Measurements from ENCODE around the gene AAMDC.

AAMDC gene
- 2.4 to 4.9 (median 4.0) reads per million in 18 experiments for total RNA-seq

GRCh38 chr11:77820565-77821348 is at the start of gene AAMDC, which contains the start of gene RSF1:
TSS of gene AAMDC (plus strand) at chr11:77821144. CDS start at chr11:77842497, 21,353 bp downstream.
TSS of gene RSF1 (minus strand) at chr11:77820722. CDS start at chr11:77820714, 8 bp downstream.
- DNase-seq, result peak; percentile 97 to 98

GRCh38 chr11:77775936-77776335 is 45.0 kb upstream of the AAMDC start:
- no peak for DNase-seq

DNA sequence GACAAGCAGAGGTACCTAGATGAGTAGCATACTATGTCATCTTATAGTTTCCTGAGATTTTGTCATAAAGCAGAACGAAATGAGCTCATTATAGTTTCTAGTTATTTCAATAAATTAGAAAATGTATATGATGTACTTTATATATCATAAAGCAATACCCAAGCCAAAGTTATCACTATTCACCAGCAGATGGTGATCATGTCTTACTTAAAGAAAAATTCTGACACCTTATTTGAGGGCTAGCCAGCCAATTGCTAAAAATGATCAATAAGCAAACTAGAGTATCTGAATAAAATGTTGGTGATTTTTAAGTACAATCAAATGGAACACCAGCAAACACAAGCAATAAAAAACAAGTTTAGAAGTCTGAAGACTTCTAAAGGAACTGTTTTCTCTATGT is 44.5 kb upstream of the AAMDC start:
- DNase-seq, result peak; percentile 7 to 22

DNA sequence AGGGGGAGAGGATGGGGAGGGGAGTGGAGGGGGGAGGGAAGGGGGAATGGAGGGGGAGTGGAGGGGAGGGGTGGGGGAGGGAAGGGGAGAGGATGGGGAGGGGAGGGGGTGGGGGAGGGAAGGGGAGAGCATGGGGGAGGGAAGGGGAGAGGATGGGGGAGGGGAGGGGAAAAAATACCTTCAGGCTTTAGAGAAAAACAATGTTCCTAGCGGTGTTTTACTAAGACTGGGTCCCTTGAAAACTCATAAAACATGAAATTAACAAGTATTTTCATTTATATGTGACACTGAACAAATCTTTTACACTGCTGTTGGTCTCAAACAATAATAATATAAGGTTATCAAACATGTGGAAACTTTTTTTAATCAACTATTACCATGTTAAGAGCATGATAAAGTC is 42.8 kb upstream of the AAMDC start:
- no peak for DNase-seq

DNA sequence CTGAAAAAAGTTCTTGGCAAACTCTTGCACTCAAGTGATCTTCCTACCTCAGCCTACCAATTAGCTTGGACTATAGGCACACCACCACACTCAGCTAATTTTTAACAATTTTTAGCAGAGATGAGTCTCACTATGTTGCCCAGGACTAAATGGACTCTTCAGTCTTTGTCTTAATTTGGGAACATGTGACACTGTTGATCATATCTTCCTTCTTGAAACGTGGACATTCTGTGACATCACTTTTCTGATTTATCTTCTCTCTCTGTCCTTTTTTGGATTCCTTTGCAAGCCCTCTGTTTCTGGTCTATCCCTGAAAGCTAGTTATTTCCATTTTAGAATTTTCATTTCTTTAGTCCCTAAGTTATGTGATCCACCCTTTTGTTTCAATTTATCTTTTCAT is 42.4 kb upstream of the AAMDC start:
- DNase-seq, result no peak

GRCh38 chr11:77779935-77780334 is 41.0 kb upstream of the AAMDC start:
- no peak for DNase-seq

DNA sequence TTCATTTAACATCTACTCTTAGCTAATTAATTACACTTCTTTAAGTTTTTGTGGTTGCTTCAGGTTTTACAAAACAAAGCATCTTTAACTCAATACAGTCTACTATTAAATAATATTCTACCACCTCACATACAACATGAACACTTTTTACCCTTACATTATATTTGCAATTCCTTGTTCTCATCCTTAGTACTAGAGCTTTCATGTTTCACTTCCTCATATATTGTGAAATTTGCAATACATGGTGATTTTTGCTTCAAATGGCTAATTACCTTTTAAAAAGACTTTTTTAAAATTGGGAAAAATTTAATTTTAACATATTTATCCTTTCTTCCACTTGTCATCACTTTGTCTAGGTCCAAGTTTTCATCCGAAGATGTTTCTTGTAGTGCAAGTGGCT is 37.9 kb upstream of the AAMDC start:
- DNase-seq, result peak in 1 of 2 donors; percentile 39

GRCh38 chr11:77784572-77784971 is 36.4 kb upstream of the AAMDC start:
- DNase-seq, result no peak

DNA sequence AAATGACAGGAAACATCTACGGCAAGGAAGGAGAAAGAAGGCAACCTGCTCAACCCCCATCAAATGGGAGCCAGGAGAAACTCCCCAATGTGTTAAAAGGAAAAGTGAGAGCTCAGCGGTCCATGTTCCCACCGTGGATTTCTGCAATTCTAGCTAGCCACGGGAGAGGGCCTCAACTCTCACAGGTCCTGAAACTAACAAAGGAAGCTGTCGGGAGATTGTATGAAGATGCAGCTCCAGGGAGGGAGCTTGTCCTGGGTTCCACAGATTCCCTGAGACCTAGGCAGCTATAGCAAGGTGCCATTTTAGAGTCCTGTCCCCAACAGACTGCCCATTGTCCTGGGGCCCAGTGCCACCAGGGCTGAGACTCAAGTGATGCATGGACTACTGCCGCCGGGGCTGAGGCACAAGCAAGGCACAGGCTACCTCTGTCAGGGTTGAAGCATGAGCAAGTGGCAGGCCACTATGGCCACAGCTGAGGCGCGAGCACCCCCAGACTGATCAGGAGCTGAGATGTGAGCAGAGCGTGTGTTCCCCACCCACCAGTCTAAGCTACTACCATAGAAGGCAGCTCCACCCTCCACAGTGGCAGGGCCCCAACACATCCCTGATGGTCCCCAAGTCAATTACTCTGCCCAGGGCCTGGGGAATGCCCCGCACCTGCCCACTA is 31.7 kb upstream of the AAMDC start:
- no peak for DNase-seq

DNA sequence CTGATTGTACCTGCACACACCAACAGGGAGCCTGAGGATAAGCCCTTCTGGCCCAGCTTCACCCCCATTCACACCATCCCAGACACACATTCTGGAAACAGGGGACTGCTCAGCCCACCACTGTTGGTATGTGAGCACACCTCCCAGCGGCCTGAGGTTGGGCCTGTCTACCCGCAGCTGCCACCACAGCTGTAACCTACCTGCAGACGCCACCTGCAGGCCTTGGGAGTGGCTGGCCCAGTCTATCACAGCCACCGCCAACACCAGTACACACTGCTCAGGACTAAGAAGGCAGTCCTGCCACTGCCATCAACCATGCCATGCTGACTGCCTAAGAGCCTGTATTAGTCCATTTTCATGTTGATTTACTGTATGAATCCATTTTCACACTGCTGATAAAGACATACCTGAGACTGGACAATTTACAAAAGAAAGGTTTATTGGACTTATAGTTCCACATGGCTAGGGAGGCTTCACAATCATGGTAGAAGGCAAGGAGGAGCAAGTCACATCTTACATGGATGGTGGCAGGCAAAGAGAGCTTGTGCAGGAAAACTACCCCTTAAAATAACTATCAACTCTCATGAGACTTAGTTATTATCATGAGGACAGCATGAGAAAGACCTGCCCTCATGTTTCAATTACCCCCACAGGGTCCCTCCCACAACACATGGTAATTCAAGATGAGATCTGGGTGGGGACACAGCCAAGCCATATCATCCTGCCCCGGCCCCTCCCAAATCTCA is 31.0 kb upstream of the AAMDC start:
- DNase-seq, result no peak

- DNase-seq, result no peak
Measured at GRCh38 chr11:77791301-77791700, 29.6 kb upstream of the AAMDC start.

DNA sequence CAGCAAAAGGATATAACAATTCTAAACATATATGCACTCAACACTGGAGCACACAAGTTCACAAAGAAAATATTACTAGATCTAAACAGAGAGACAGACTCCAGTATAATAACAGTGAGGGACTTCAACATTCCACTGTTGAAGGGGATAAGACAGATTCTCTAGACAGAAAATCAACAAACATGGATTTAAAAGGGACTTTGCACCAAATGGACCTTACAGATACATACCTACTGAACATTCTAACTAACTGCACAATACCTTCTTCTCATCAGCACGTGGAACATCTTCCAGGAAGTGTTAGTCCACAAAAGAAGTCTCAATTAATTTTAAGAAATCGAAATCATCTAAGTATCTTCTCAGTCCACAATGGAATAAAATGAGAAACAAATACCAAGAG is 27.0 kb upstream of the AAMDC start:
- DNase-seq, result no peak

DNA sequence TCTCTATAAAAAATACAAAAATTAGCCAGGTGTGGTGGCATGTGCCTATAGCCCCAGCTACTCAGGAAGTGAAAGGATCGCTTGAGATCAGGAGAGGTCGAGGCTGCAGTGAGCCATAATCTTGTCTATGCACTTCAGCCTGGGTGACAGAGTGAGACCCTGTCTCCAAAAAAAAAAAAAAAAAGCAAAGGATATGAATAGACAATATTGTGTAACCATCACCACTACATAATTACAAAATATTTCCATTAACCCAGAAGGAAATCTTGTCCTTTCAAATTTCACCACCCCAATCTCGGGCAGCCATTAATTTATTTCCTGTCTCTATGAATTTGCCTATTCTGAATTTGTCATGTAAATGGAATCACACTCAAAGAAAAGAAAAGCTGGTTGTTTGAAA is 21.6 kb upstream of the AAMDC start:
- DNase-seq, result peak in 1 of 2 donors; percentile 29

DNA sequence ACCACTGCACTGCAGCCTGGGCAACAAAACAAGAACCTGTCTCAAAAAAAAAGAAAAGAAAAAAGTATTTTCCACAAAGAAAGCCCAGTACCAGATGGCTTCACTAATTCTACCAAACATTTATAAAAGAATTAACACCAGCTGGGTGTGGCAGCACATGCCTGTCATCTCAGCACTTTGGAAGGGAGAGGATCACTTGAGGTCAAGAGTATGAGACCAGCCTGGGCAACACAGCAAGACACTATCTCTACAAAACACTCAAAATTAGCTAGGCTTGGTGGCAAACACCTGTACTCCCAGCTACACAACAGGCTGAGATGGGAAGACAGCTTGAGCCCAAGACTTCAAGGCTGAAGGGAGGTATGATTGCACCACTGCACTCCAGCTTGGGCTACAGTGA is 20.5 kb upstream of the AAMDC start:
- no peak for DNase-seq

- DNase-seq, result no peak
Measured at GRCh38 chr11:77801477-77801876, 19.5 kb upstream of the AAMDC start.

DNA sequence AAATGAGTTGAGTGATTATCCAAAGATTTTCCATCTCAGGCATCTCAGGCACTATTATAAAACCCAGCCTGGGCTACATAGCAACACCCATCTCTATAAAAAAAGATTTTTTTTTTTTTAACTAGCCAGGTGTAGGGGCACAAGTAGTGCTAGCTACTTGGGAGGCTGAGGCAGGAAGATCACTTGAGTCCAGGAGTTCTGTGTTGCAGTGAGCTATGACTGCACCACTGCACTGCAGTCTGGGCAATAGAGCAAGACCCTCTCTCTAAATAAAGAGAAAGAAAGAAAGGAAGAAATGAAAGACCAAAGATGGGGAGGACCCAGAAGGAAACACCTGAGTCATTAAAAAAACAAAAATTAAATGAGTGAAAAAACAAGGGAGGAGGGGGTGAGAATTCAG is 14.5 kb upstream of the AAMDC start:
- DNase-seq, result no peak

DNA sequence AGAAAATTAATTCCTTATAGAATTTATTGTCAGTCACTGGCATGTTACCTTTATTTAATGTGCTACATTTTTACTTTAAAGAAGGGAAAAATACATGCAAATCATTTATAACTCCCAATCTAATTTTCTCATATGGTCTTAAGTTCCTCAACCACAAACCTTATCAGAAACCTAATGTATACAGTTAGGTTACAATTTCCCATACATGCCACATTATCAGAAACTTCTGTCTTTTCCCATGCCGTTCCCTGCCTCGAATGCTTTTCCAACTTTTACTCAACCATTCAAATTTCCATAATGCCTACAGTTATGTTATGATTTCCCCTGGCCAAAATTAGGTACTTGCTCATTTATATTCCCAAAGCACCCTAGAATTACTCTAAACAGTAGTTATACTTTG is 14.0 kb upstream of the AAMDC start:
- DNase-seq, result no peak

- DNase-seq, result no peak
Measured at GRCh38 chr11:77813256-77813655, 7.7 kb upstream of the AAMDC start.

DNA sequence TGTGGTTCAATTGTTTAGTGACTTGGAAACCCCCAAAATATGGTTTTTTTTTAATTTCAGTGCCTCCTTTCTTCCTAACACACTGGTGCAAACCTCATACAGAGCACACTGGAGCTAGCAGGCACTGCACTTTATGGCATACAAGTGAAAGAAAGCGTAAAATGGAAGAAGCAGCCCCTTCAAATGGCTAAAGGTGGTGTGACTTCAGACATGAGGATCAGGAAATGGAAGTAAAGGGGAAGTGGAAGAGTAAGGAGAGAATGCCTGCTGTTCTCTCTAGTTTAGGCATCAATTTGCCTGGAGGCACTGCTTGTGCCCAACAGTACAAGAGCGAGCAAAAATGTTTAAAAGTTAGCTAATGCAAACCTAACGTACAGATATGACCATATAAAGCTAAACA is 6.1 kb upstream of the AAMDC start:
- no peak for DNase-seq

DNA sequence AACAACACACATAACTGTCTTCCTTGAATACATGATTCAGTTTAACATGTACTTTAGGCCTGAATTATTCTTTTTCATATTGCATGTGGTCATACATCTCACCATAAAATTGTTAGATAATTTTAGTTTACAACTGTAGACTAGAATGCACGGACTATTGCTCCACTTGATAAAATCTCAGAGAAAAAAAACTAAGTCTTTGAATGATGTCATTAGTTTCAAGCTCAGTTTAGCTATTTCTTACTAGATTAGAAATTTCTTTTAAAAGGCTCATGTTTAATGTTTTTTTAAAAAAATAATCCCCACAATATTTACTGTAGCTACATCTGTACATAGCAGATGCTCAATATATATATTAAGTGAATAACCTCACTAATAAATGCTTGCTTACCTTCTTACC is 5.5 kb upstream of the AAMDC start:
- no peak for DNase-seq

- peak; percentile 70 to 84 for DNase-seq
Measured at GRCh38 chr11:77819411-77819920, 1.5 kb upstream of the AAMDC start.

GRCh38 chr11:77819921-77820564 is 901 bp upstream of the AAMDC start:
- DNase-seq, result peak in 1 of 2 donors; percentile 23
